Muscle layer of duodenum (tissue), 2 donors: Measurements from ENCODE around the gene GLI3.

Source experiments
- H3K27ac ChIP-seq: one replicate; pipeline ENCODE4 v1.7.0; 2013; ENCODE audit warnings: mild to moderate bottlenecking, low read length
- H3K27me3 ChIP-seq: one replicate; pipeline ENCODE4 v1.7.0; 2013; ENCODE audit warnings: low read depth, mild to moderate bottlenecking, control low read depth, low read length
- H3K36me3 ChIP-seq, 2 donors: one replicate each; pipeline ENCODE4 v1.7.0; 2013; ENCODE audit warnings: low read length in 2 of 2, control low read depth in 1 of 2, mild to moderate bottlenecking in 1 of 2; ENCODE audit not compliant: insufficient read depth in 2 of 2, control insufficient read depth in 1 of 2
- H3K4me1 ChIP-seq, 2 donors: one replicate each; pipeline ENCODE4 v1.7.0; 2013; ENCODE audit warnings: low read length in 2 of 2, mild to moderate bottlenecking in 2 of 2, control low read depth in 1 of 2, moderate library complexity in 1 of 2; ENCODE audit not compliant: insufficient read depth in 2 of 2, control insufficient read depth in 1 of 2
- H3K4me3 ChIP-seq, 2 donors: one replicate each; pipeline ENCODE4 v1.7.0; 2013; ENCODE audit warnings: low read length in 2 of 2, low read depth in 1 of 2, mild to moderate bottlenecking in 1 of 2
- H3K9me3 ChIP-seq, 2 donors: one replicate each; pipeline ENCODE4 v1.7.0; 2013; ENCODE audit warnings: low read length in 2 of 2, control low read depth in 1 of 2, mild to moderate bottlenecking in 1 of 2; ENCODE audit not compliant: control insufficient read depth in 1 of 2
- donor health status: healthy.

The GLI3 gene

DNA sequence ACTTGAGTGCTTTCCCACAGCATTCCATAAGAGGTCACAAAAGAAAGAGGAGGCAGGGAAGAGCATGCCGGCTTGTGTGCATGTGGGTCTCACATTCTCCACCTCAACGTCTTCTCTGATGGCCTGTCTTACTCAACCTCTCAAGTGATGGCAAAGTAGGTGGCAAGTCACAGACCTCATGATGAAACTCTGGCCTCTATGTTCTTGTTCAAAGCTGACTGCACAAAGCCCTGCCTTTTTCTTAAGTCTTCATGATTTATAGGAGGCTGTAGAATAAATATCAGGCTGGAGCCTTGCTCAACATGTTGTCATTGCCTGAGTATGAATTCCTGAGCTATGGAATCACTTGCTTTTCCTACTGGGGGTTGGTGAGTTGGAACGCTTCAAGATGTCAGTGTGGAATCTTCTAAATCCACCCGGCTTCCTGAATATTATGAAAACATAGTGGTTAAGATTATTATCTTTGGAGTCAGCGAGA, 320.5 kb downstream of the GLI3 start:
- Histone ChIP-seq H3K4me3 (no peak overlapping the region), H3K36me3 (no peaks in the 10 kb centered on the region), H3K9me3 (no peaks in the 10 kb centered on the region), H3K27ac (peak overlapping the region; percentile 35), H3K4me1 (peaks cover 0 to 3% of the 10 kb centered on the region in 2 donors), H3K27me3 (no peaks in the 10 kb centered on the region)

DNA sequence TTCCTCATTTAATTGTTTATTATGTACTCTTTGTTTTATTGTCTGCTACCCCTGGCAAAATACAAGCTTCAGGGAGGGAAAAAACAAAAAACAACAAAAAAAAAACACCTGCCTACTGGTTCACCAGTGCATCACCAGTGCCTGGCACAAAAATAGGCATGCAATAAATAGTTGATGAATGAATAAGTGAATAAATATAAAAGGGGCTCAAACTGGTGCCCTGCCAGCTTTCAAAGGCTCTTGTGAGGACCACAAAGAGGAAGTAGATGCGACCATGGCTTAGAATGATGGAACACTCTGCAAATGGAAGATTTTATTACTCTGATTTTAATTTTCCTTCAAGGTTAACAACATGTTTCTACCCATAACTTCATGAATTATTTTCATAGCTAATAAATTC, 321.1 kb downstream of the GLI3 start:
- Histone ChIP-seq H3K27ac (no peak overlapping the region), H3K4me3 (no peak overlapping the region), H3K36me3 (no peaks in the 10 kb centered on the region), H3K4me1 (no peaks in the 10 kb centered on the region), H3K9me3 (no peaks in the 10 kb centered on the region), H3K27me3 (no peaks in the 10 kb centered on the region)

DNA sequence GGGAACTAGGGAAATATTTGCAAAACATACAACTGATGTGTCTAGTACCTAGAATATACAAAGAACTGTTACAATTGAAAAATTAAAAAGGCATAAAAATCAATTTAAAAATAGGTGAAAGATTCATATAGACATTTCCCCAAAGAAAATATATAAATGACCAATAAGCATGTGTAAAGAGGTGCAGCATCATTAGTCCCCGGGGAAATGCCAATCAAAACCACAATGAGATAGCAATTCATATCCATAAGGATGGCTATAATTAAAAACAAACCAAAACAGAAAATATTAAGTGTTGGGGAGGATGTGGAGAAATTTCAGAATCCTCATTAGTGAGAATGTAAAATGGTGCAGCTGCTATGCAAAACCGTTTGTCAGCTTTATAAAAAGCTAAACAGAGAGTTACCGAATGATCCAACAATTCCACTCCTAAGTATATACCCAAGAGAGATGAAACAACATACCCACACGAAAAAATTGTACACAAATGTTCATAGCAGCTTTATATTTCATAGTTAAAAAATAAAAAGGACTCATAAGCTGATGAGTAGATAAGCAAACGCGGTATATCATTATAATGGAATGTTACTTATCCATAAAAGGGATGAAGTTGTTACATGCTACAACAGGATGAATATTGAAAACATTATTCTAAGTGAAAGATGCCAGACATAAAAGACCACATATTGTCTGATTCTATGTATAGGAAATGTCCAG, 324.0 kb downstream of the GLI3 start:
- no peaks in the 10 kb centered on the region for H3K9me3 ChIP-seq
- H3K27ac ChIP-seq = no peak overlapping the region
- no peaks in the 10 kb centered on the region for H3K4me1 ChIP-seq
- no peaks in the 10 kb centered on the region for H3K27me3 ChIP-seq
- no peaks in the 10 kb centered on the region for H3K36me3 ChIP-seq
- no peak overlapping the region for H3K4me3 ChIP-seq

- no peaks in the 10 kb centered on the region for H3K9me3 ChIP-seq
- H3K36me3 ChIP-seq = no peaks in the 10 kb centered on the region
- H3K27ac ChIP-seq = no peak overlapping the region
- H3K27me3 ChIP-seq = no peaks in the 10 kb centered on the region
- H3K4me1 ChIP-seq = no peaks in the 10 kb centered on the region
- no peak overlapping the region for H3K4me3 ChIP-seq
Measured at GRCh38 chr7:41912426-41912825, 324.6 kb downstream of the GLI3 start.

DNA sequence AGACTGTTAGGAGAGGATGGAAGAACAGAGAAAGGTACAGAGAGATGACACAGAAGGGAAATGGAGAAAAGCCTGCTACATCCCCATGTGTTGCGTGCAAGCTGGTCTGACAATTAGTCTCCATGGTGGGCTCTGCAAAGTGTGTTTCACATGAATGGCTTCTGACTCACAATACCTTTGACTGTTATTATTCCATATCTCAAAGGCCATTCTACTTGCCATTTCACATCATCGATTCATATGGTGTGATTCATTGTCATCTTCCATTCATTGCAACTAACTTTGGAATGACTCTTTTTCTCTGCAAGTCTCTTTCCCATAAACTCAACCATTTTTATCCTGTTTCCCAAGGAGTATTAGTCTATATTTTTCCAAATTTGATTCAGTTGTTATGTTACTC, 325.2 kb downstream of the GLI3 start:
- Histone ChIP-seq H3K27ac (no peak overlapping the region), H3K9me3 (no peaks in the 10 kb centered on the region), H3K36me3 (no peaks in the 10 kb centered on the region), H3K4me3 (no peak overlapping the region), H3K27me3 (no peaks in the 10 kb centered on the region), H3K4me1 (no peaks in the 10 kb centered on the region)
